Thyroid gland (tissue), 4 donors: Measurements from ENCODE around the gene PPP2R2D.

Source experiments
- CTCF ChIP-seq, 6 experiments: fragments of 200-600 bp in 3 of 6; fragments of 450-650 bp in 3 of 6; sonication (generic) in 3 of 6; IDR thresholded peaks; one replicate each; pipeline ENCODE4 v1.5.1; 2016 to 2019; ENCODE audit warnings: antibody characterized with exemption in 6 of 6, mild to moderate bottlenecking in 2 of 6, inconsistent platforms in 1 of 6, moderate library complexity in 1 of 6
- POLR2A ChIP-seq, 2 donors: fragments of 450-650 bp; IDR thresholded peaks; one replicate each; pipeline ENCODE4 v1.6.1; 2017; ENCODE audit warnings: antibody characterized with exemption in 2 of 2, mild to moderate bottlenecking in 2 of 2, moderate library complexity in 1 of 2

DNA sequence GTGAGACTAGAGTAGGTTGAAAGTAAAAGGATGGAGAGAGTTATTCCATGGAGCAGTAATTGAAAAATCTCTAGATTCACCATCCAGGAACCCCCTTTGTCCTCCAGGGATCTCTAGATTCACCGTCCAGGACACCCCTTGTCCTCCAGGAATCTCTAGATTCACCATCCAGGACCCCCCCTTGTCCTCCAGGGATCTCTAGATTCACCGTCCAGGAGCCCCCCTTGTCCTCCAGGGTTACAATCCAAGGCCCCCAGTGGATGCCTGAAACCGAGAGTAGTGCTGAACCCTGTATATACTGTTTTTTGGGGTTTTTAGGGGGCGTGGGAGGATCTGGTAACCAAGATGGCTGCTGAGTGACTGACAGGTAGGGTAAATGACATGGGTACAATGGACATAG is 38.3 kb upstream of the PPP2R2D start:
- TF ChIP-seq CTCF (IDR thresholded peaks at IDR 0.05) (no peak), POLR2A (IDR thresholded peaks at IDR 0.05) (no peak)
